Inflammatory macrophage (primary cell): ENCODE measurements around the gene SLC2A10.

Experiments
- DNase-seq, 2 donors: peaks; one replicate each; pipeline ENCODE4 v3.0.0-alpha.2; 2020 to 2022

Gene SLC2A10

DNA sequence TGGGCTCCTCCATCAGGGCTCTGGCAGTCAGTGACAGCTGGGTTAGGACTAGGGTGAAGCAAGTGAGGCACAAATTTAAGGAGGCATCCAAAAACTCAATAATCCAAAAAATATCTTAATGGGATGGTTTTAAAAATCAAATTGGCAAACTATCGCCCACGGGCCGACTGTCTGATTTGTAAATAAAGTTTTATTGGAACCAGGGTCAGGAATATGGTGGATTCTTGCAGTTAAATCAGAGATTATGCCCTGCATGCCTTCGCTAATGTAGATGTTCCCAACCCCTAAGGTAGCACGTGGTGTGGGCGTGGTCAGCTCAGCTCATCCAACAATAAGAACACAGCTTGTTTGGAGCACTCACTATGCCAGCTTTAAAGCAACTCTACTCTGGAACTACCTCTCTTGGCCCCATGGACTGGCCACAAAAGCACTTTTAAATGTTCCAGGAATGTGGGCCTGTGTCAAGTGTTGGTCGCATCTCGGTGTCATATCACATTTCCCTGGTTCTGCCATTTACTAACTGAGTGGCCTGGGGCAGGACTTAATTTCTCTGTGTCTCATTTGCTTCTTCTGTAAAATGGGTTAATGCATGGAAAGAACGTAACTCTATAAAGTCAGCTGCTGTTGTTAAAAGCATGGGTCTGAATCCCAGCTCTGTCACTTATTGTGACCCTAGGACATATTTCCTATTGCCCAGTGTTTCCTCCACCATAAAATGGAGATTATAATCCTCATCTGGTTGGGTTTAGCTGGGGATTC lies 27.2 kb upstream of the SLC2A10 start:
- DNase-seq: no peak

DNA sequence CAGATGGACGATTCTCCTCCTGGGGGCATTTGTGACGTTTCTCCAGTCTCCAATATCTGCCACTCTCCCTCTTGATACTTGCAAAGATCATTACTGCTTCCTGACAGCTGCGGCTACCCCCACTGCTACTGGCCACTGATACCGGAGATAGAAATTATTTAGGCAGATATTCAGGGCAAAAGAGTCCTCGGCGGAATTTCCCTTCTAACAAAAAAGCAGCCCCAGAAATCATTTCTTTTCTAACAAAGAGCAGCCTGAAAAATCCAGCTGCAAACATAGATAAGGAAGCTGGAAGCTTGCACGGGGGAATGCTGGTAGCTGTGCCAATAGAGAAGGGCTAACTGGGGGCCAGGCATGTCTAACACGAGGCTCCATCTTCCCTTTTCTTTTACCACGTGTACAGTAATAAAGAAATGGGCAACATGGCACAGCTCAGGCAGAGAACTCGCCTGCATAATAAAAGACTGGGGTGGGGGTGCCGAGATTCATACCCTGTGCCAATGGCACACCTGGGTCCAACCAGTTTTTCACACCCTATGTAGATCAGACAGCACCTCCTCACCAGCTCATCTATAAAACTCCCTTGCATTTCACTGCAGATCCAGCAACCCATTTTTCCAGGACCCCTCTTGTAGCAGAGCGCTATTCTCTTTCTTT lies 26.3 kb upstream of the SLC2A10 start:
- DNase-seq: peak; percentile 19 to 34

DNA sequence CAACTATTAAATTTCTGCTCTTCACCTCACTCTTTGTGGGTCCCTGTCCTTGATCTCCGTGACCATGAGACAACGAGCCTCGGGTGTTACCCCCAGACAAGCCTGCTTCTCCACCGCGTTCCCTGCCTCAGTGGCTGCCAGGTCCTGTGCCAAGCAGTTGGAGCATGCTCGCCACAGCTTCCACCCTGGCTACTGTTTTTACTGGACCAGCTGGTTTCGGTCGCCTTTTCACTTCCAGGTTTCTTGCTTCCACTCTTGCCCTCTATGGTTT lies 25.8 kb upstream of the SLC2A10 start:
- no peak for DNase-seq

DNA sequence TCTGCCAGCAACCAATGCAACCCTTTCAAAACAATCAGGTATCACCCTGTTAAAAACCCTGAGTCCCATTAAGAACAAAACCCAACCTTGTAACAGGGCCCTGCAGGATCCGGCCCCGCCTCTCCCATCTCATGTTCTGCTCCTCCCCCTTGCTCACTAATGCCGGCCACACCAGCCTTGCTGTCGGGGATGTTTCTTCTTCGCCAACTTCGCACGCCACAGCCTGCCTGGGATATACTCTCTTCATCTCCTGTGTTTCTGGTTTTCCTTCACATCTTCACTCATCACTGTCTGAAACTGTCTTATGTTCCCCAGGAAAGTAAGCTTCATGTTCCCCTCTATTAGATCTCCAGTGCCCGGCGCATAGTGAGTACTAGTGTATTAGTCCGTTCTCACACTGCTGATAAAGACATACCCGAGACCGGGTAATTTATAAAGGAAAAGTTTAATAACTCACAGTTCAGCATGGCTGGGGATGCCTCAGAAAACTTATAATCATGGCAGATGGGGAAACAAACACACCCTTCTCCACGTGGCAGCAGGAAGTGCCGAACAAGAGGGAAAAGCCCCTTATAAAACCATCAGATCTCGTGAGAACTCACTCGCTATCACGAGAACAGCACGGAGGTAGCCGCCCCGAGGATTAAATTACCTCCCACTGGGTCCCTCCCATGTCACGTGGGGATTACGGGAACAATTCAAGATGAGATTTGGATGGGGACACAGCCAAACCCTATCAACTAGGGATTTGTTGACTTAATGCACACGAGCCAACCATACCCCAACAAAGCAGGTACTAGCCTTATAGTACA lies 25.3 kb upstream of the SLC2A10 start:
- no peak for DNase-seq

DNA sequence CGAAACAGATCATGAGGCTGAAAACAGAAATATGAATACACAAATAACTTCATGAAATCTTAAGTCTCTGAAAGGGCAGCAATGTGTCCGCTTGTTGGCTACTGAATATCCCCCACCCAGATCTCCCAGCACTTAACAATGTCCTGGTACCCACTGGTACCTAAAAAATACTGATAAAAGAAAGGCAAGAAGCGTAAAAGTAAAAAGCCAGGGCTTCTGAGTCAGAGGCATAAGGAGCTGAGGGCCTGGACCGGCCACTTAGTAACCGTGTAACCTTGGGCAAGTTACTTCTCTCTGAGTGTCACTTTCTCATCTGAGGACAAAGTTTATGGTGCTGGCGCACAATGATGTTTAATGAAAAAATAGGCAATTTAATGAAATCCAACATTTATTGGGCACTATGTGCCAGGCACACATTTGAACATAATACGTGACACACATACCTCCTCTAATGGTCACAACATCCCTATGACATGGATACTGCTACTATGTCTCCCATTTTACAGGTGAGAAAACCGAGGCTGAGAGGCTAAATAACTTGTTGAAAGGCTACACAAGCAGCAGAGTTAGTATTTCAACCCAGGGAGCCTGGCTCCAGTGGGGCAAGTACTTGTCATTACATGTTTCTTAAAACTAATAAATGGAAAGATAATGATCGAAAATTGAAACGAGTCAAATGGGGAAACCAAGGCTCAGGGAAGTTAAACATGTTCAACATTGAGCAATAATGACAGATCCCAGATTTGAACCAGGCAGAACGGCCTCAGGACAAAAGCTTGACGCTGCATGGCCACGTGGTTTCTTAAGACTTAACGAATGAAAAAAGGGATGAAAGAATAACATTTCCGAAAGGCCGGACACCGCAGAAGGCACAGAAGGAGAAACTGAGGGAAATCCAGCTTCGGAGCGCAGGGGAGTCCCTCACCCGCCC lies 21.0 kb upstream of the SLC2A10 start:
- DNase-seq: peak; percentile 13 to 21

DNA sequence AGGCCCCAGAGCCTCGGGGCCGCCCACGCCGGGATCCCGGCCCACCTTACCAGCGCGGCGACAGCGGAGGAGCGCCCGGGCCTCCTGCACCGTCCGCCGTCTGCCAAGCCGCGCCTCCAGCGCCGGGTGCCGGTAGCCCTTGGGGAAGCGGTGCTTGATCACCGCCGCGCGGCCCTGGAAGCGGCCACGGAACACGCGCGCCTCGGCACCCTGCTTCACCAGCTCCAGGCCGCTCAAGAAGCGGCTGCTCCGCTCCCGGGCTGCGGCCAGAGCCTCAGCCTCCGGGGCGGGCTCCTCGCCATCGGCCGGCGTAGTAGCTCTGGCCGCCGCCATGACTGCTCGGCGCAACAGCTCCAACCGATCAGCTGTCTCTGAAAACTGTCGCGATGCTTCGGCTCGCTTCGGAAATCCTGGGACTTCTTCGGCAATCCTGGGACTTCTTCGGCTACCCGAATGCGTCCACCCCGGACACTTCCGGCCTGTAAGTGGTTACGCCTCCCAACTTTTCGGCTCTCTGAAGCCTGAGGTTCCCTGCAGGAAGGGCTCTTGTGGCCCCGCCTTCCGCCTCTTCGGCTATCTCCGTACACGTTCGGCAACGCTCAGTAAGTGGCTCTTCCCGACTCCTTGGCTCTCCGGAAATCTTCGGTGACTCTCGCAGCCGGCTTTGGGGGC lies 20.2 kb upstream of the SLC2A10 start, which contains the start of gene TP53RK:
Gene TP53RK (minus strand): TSS at position 363 of the 672 bp plus-strand sequence. CDS start 30 bp downstream, at position 333.
- DNase-seq: peak; percentile 100

DNA sequence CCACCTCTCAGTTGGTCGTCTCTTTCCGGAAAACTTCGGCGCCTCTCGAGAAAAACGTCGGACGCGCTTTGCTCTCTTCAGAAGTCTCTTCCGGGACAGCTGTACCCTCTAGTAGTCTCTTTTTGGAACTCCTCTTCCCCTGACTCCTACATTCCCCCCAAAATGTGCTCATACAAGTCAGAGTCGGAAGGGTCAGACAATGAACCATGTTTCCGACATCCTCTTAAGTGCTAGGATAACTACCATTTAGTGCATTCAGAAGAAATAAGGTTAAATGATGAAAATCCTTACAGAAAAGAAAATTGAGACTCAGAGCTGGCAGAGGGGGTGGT lies 19.7 kb upstream of the SLC2A10 start:
- no peak for DNase-seq

DNA sequence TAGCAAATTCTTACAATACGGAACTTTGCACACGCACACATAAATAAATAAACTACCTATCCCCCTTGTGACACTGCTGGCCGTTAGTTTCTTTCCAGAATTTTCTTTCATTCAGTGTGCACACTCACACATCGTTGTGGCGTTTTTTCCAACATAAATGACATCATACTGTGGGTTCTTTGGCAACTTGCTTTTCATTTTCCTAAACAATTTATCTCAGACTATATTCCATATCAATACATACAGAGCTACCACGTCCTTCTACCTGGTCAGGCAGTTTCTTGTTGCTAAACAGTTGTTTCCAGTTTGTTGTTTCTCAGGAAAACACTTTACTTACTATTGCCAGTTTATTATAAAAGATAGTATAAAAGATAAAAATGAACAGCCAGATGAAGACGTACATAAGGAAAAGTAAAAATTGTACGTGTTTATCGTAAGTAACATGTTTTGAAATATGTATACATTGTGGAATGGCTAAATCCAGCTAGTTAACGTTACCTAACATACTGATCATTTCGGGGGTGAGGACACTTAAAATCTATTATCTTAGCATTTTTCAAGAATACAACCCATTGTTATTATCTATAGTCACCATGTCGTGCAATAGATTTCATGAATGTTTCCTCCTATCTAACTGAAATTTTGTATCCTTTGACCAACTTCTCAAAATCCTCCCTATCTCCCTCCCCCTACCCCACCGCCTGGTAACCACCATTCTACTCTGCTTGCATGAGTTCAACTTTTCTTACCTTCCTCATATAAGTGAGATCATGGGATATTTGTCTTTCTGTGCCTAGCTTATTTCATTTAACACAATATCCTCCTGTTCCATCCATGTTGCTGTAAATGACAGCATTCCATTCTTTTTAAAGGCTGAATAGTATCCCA lies 19.0 kb upstream of the SLC2A10 start:
- DNase-seq: no peak

DNA sequence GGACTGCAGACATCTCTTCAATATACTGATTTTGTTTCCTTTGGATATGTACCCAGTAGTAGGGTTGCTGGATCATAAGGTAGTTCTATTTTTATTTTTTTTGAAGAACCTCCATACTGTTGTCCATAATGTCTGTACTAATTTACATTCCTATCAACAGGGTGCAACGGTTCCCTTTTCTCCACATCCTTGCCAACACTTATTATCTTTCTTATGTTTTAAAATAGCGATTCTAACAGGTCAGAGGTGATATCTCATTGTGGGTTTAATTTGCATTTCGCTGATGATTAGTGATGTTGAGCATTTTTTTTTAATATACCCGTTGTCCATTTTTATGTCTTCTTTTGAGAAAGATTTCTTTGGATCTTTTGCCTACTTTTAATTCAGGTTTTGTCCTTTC lies 18.3 kb upstream of the SLC2A10 start:
- DNase-seq: no peak

DNA sequence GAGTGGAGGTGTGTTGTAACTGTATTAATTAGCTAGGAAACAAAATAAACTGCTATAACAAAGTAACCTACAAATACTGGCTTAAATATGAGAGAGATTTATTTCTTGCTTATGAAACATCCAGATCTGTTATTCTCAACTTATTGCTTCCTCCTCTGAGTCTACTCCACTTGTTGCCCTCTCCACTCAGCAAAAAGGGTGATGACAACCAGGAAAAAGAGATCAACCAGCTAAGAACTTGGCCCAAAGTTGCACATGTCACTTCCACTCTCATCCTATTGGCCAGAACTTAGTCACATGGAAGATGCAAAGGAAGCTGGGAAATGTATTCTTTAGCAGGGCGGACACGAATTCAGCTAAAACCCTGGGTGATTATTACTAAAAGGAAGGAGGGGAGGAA lies 15.0 kb upstream of the SLC2A10 start:
- peak; percentile 62 to 73 for DNase-seq

DNA sequence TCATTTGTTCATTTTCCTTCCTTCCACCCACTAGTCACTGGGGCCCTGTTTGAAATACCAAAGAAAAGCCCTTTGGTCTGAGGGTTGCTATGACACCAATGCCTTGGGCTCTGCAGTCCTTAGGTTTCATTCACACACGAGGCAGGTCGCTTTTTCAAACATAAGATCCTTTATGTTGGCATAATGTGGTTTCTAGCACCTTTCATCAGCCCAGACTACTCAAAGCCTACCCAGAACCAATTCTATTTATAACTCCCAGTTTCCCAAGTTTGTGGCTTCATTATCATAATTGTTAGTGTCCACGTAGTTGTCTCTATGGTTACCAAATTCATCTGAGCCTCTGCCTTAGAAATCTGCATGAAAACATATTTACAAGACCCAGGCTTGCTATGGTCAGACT lies 13.6 kb upstream of the SLC2A10 start:
- DNase-seq: no peak

DNA sequence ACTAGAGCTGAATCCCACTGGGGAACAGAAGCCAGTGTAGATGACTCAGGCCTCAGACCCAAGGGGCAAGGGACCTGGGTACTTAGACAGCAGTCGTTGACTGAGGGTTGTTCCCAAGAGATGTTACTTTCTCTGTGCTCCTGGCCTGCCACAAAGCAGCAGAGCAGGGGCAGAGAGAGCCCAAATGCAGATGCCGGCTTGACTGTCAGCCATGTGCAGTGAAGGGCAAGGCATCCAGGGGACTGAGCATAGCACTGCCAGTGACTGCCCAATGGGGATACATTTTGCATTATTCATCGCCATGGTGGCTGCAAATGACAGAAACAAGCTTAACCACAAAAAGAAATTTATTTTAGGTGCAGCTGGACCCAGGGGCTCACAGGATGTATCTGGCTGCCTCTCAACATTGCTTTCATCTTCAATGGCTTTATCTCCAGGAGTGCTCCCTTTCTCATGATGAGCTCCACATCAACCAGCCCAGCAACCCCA lies 12.6 kb upstream of the SLC2A10 start:
- no peak for DNase-seq

DNA sequence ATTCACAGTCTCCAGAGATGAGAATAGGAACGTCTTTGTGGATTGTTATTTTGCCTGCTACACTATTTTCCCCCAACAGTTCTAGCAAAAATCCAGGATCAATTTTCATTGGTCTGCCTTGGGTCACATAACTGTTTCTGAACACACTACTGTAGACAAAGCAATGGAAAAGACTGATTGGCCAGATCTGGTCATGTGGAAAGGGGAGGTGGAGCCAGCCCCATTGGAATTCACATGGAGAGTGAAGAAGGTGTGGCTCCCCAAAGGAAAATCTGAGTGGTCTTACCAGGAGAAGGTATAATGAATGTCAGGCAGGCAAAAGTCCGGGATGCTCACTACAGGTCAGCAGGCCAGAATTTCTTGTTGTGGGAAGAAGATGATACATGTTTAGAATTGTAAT lies 10.7 kb upstream of the SLC2A10 start:
- DNase-seq: no peak

DNA sequence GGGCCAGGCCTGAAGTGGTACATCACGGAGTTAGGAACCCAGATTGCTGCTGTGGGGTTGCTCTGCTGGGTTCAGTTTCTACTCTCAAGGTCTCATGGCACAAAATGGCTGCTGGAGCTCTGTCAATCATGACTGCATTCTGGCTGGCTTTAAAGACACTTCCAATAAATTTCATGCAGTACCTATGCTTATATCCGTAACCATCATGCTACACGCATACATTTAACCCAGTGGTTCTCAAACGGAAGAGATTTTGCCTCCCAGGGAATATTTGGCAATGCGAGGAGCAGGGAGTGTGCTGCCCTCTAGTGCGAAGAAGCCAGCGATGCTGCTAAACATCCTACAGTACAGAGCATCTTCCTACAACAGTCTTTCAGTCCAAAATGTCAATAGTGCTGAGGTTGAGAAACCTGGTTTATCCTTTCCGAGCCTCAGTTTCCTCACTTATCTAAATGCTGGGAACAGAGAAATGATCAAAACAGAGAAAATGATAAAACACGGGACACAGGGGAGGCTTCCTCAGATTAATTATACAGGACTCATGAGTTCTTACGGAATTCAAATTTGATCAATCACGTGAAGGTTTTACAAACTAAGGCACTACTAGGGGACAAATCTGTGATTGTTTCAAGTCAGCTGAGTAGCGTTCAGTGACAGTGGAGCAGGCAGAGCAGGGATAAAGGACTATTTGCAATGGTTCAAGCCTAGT lies 9.6 kb upstream of the SLC2A10 start:
- peak; percentile 42 to 53 for DNase-seq

DNA sequence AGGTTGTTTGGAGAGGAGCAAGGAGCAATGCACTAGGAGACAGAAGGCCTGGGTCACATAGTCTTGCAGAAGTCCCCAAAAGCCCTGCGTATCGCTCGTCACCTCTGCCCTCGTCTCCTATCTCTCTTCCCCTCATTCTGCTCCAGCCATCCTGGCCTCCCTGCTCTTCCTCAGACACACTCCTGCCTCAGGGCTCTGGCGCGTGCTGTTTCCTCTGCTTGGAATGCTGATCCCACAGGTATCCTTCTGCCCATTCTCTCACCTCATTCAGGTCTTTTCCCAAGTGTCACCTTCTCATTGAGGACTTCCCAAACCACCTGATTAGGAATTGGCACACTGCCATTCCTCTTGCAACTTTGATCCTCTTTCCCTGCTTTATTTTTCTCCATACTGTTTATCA lies 9.0 kb upstream of the SLC2A10 start:
- no peak for DNase-seq

DNA sequence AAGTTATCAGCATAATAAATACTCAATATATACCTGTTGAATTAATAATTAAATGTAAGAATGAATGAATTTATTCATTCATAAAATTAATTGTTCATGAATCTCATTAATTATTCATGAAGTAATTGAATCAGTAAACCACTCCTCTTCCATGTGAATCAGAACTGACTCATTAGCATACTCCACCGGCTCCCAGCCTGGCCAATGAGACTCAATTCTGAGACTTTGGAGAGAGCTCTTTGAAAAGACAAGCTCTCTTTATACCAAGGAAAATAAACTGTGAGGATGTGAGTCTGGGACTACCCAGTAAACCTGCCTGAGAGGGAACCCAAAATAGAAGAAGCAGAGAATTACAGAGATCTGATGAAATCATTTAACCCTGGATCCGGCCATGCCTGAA lies 8.4 kb upstream of the SLC2A10 start:
- DNase-seq: no peak

DNA sequence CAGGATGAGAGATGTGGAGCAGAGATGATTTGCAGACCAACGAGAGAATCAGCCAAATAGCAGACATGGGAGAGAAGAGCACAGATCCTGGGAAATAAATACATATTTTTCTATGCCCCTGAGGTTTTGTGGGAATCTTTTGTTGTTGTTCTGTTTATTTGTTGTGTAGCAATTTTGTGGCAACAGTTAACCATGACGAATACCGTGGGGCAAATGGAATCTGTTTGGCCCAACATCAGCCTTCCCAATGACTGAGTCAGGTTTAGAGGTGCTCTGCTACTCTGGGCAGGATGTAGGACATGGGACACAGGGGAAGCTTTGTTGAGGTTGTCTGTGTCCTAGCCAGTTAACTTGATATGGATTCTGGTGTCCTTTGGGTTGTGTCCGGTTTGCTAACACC lies 7.9 kb upstream of the SLC2A10 start:
- no peak for DNase-seq

DNA sequence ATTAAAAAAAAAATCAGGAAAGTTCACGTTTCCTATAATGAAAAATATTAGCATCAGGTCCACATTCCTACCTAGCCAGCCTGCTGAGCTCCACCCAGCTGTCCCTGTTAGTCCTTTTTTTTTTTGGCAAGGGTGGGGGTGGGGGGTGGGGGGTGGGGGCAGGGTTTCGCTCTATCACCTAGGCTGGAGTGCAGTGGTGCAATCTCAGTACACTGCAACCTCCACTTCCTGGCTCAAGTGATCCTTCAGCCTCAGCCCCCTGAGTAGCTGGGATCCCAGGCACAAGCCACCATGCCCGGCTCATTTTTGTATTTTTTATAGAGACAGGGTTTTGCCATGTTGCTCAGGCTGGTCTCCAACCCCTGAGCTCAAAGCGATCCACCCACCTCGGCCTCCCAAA lies 7.5 kb upstream of the SLC2A10 start:
- no peak for DNase-seq

DNA sequence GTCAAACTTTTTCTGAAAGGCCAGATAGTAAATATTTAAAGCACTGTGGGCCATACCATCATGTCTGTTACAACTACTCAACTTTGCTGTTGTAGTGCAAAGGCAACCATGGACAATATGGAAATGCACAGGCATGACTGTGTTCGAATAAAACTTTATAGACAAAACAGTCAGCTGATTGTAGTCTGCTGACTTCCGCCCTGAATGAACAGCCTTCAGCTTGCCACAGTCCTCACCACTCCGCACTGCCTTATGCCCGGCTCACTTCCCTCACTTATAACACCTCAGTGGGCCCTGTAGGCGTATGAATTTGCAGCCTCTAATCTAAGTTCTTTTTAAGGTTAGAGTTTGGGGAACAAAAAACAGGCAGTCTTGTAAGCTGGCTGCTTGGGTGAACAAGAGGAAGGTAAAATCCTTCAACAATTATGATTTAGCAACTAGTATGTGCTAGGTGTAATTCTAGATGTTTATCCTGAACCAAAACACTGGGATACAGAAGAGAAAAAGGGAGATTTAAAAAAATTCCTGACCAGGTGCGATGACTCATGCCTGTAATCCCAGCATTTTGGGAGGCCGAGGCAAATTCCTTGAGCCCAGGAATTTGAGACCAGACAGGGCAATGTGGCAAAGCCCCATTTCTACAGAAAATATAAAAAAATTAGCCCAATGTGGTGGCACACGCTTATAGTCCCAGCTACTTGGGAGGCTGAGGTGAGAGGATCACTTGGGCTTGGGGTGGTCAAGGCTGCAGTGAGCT lies 6.8 kb upstream of the SLC2A10 start:
- DNase-seq: no peak

DNA sequence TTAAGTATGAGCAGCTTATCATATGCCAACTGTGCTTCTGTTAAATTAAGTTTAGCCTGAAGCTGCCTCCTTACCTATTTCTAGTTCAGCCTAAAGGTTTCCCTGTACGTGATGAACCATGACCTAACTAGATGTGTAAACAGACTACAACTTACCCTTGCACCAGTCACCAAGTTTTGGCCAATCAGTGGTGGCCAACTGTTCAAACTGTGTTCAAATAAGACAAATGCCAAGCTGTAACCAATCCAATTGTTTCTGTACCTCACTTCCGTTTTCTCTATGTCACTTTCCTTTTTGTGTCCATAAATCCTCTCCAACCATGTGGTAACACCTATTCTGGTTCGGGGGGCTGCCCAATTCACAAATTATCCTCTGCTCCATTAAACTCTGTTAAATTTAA lies 6.0 kb upstream of the SLC2A10 start:
- DNase-seq: no peak
